ENCODE data around the gene PTOV1. TPM values are rescaled to one million over a fixed set of nuclear protein-coding genes. Genes with fewer than 3 reads are reported as not detected.

The PTOV1 gene
- total and polyA plus RNA-seq, 2 of the 13 experiments (the other 11 are each of a cell fraction or from before 2014, with no cell fraction given): 63.5 to 68.5 TPM

DNA sequence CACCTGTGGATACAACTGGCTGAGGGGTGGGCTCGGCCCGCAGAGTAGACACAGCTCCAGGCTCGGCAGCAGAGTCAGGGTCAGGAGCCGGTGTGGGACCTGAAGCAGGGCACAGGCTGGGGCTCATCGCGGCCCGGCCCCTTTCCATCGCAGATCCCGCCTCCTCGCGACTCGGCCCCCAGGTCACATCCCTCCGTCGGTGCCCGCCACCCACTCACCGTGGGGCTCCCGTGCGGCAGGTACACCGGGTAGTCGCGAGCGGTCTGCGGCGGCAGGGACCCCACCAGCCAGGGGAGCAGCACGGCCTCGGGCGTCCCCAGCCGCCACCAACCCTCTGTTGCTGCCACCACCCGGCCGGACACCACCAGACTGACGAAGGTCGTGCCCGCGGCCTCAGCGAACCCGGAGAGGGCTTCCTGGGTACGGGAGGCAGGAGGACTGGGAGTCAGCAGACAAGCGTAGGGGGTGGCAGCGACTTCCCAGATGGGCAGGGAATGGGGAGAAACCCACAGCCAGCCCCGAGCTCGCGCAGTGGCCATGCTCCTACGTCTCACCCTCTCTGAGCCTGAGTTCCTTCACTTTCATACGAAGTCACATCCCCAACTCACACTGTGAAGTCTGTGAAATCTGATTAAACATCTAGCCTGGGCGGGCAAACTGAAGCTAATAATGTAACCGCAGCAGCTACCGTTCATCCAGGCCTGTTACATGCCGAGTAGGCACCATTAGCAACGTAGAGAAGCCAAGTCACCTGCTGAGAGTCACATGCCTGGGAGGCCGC, 41.6 kb upstream of the PTOV1 start (continued):
- TF ChIP-seq UBTF (CRISPR knock-in tag; IDR thresholded peaks at IDR 0.05) (peak; percentile 90), ZHX2 (IDR thresholded peaks at IDR 0.05; ENCODE audit: low read depth) (no peak), ZHX2 (CRISPR knock-in tag; IDR thresholded peaks at IDR 0.05; ENCODE audit: borderline replicate concordance) (no peak), SALL1 (CRISPR knock-in tag; IDR thresholded peaks at IDR 0.05) (peak; percentile 20), ZSCAN29 (CRISPR knock-in tag; conservative IDR thresholded peaks at IDR 0.05) (peak; percentile 26; the same call in 1 of the 2 replicates), ZFP41 (CRISPR knock-in tag; IDR thresholded peaks at IDR 0.05; ENCODE audit: borderline replicate concordance) (peak; percentile 91; the same call in 1 of the 2 replicates), ZNF569 (CRISPR knock-in tag; IDR thresholded peaks at IDR 0.05; ENCODE audit: borderline replicate concordance) (no peak), RXRA (CRISPR knock-in tag; IDR thresholded peaks at IDR 0.05) (peak; percentile 41; the same call in 1 of the 2 replicates), HOXA9 (CRISPR knock-in tag; IDR thresholded peaks at IDR 0.05; ENCODE audit: borderline replicate concordance) (no peak), ZNF512 (CRISPR knock-in tag; IDR thresholded peaks at IDR 0.05) (no peak), ZNF564 (CRISPR knock-in tag; IDR thresholded peaks at IDR 0.05) (peak; percentile 17; the same call in 1 of the 2 replicates), PITX1 (CRISPR knock-in tag; IDR thresholded peaks at IDR 0.05) (0 out of 2 replicates have a peak, but pooled peaks have one; percentile 46), ZNF225 (CRISPR knock-in tag; IDR thresholded peaks at IDR 0.05) (peak; percentile 87), ZSCAN31 (CRISPR knock-in tag; IDR thresholded peaks at IDR 0.05; ENCODE audit: low read depth) (peak; percentile 50; the same call in 1 of the 2 replicates)
- TF ChIP-seq, protein P1, sequence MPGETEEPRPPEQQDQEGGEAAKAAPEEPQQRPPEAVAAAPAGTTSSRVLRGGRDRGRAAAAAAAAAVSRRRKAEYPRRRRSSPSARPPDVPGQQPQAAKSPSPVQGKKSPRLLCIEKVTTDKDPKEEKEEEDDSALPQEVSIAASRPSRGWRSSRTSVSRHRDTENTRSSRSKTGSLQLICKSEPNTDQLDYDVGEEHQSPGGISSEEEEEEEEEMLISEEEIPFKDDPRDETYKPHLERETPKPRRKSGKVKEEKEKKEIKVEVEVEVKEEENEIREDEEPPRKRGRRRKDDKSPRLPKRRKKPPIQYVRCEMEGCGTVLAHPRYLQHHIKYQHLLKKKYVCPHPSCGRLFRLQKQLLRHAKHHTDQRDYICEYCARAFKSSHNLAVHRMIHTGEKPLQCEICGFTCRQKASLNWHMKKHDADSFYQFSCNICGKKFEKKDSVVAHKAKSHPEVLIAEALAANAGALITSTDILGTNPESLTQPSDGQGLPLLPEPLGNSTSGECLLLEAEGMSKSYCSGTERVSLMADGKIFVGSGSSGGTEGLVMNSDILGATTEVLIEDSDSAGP (CRISPR knock-in tag; IDR thresholded peaks at IDR 0.05; ENCODE audit: borderline replicate concordance): peak; percentile 69; the same call in 1 of the 2 replicates

All from HepG2 (cell line).